Measurements from ENCODE around the gene SMARCD2. TPM values are rescaled to one million over a fixed set of nuclear protein-coding genes. Genes with fewer than 3 reads are reported as not detected.
"Not testable (repeated sequence)": the region's sequence is repeated elsewhere in the genome, so short reads cannot be mapped to it uniquely, and the experiment has no call there.

Gene SMARCD2
- 48.8 and 58.3 TPM in 2 replicates for polyA plus RNA-seq (2011; rRNA removed)
- 63.7 and 93.2 TPM in 2 replicates for polyA minus RNA-seq (2011; rRNA and poly(A)+ RNA removed)

DNA sequence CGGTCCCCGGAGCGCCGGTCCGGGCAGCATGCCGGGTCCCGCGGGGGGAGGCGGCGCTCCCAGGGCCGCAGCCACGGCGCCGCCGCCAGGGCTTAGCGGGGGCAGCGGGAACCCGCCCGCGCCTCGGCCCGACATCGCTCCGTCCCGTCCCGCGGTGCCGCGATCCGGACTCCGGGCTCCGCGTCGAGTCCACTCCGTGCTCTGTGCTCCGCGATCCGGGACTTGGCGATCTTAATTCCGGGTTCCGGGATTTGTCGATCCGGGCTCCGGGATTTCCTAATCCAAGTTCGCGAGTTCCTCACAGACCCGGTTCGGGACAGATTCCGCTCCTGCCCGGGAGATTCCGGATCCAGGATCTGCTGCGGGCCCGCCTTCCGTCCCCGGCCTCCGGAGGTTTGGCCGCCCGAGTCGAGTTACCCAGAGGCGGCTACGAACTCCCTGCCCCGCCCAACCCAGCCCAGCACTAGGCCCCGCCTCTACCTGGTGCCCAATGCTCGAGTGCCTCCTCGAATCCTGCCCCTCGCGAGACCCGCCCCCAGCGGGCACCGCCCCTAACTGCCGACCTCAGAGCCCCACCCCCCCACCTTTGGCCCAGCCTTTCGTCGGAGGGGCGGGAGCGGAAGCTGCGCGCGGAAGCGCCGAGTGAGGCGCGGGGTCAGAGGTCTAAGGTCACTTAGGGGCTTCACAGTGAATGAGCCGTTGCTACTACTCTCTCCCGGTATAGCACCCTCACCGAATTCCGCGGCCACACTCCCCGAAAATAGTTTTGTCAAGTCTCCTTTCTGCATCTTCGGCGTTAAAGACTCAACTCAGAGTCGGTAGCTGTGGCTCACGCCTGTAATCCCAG is at the start of gene SMARCD2:
TSS of gene SMARCD2 (minus strand) at position 146 of the 847 bp plus-strand sequence. CDS start at position 135, 11 bp downstream.
- Histone ChIP-seq H3K9me3 (ENCODE audit: control insufficient read depth, insufficient read depth, low read length) (no peaks in the 10 kb centered on the region; the same call in 1 of the 2 replicates), H3K27ac (ENCODE audit: low read depth, low read length) (peak within 1 kb of the TSS; percentile 77), H3K27me3 (ENCODE audit: control insufficient read depth, insufficient read depth, low read length) (no peaks in the 10 kb centered on the region), H3K4me3 (ENCODE audit: low read depth, low read length) (peak within 1 kb of the TSS; percentile 88)
- ChIA-PET CTCF (interaction anchor here (0.7 kb wide), 1 partner anchor 8 kb away, joined by 3 read pairs; no protein-coding TSS in a partner anchor), POLR2A (interaction anchor here (0.6 to 1.7 kb wide), 8 partner anchors 16 to 663 kb away, joined by 3 to 12 read pairs (median 4); partner anchors contain the start of genes CCDC47 and DDX42)
- peak; percentile 99 for DNase-seq (ENCODE audit: low read depth, low spot score)
- TF ChIP-seq, protein P1, sequence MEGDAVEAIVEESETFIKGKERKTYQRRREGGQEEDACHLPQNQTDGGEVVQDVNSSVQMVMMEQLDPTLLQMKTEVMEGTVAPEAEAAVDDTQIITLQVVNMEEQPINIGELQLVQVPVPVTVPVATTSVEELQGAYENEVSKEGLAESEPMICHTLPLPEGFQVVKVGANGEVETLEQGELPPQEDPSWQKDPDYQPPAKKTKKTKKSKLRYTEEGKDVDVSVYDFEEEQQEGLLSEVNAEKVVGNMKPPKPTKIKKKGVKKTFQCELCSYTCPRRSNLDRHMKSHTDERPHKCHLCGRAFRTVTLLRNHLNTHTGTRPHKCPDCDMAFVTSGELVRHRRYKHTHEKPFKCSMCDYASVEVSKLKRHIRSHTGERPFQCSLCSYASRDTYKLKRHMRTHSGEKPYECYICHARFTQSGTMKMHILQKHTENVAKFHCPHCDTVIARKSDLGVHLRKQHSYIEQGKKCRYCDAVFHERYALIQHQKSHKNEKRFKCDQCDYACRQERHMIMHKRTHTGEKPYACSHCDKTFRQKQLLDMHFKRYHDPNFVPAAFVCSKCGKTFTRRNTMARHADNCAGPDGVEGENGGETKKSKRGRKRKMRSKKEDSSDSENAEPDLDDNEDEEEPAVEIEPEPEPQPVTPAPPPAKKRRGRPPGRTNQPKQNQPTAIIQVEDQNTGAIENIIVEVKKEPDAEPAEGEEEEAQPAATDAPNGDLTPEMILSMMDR (IDR thresholded peaks at IDR 0.05; ENCODE audit: low read depth, low read length): no peak

DNA sequence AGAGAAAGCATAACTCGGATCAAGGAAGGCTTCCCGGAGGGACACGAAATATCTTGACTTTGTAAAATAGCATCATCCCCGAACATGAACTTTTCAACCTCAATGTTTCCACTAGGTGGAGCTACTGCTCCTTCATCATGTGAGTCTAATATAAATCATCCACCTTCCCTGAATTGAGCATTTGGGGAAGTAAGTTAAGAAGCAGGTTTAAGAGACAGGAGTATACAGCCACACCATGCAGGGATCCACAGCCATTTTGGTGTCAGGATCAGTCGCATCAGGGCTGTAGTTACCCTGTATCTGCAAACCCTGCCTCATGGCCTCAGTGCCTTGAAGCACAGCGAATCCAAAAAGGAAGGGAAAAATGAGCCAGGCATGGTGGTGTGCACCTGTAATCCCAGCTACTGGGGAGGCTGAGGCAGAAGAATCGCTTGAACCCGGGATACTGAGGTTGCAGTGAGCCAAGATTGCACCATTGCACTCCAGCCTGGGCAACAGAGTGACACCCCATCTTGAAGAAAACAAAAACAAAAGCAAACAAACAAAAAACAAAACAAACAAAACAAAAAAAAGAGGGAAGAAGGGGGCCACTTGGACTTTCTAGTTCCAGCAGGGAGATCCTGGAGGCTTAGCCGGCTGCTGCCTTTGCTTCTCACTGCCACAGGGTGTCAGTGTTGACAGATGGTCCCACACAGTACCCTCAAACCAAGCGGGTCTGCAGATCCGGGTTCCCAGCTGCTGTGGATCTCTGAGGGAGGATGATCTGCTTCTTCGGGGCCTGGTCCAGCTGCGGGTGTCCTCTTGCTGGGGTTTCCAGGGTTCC is 46.8 kb upstream of the SMARCD2 start:
- DNase-seq (ENCODE audit: low read depth, low spot score); H3K9me3 ChIP-seq (ENCODE audit: control insufficient read depth, insufficient read depth, low read length); POLR2A ChIA-PET; H3K4me3 ChIP-seq (ENCODE audit: low read depth, low read length); H3K27ac ChIP-seq (ENCODE audit: low read depth, low read length): not testable (repeated sequence)
- H3K27me3 ChIP-seq (ENCODE audit: control insufficient read depth, insufficient read depth, low read length): peaks cover 13% of the 10 kb centered on the region
- CTCF ChIA-PET: interaction anchor here (0.6 to 1.9 kb wide), 9 partner anchors 13 to 508 kb away, joined by 3 to 8 read pairs (median 5); no protein-coding TSS in a partner anchor
- TF ChIP-seq, protein P1 (IDR thresholded peaks at IDR 0.05; ENCODE audit: low read depth, low read length): peak; percentile 48

DNA sequence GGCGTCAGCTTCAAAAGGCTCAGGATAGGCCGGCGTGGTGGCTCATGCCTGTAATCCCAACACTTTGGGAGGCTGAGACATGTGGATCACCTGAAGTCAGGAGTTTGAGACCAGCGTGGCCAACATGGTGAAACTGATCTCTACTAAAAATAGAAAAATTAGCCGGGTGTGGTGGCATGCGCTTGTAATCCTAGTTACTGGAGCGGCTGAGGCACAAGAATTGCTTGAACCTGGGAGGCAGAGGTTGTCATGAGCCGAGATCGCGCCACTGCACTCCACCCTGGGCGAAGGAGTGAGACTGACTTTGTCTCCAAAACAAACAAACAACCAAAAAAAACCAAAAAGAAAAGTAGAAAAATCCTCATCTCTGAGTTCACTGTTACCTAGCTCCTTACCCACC is 42.6 kb upstream of the SMARCD2 start:
- H3K27ac ChIP-seq (ENCODE audit: low read depth, low read length); H3K27me3 ChIP-seq (ENCODE audit: control insufficient read depth, insufficient read depth, low read length); CTCF ChIA-PET; POLR2A ChIA-PET; H3K9me3 ChIP-seq (ENCODE audit: control insufficient read depth, insufficient read depth, low read length); H3K4me3 ChIP-seq (ENCODE audit: low read depth, low read length); DNase-seq (ENCODE audit: low read depth, low spot score): not testable (repeated sequence)

DNA sequence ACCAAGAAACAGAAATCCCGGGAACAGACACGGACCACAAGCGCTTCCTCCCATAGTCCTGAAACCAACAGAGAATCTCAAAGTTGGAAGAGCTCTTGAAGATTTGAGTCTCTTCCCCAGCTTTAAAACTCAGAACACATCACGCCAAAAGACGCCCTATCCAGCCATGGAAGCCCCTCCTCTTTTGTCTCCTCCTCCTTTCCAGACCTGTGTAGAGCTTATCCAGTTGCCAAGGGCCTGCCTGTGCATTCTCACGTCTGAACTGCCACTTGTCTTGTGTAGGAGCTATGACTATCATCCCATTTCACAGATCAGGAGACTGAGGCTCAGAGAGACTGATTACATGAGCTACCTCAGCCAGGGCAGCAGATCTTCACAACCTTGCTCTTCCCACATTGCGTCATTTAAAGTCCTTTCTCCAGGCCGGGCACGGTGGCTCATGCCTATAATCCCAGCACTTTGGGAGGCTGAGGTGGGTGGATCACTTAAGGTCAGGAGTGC is 40.2 kb upstream of the SMARCD2 start:
- ChIA-PET POLR2A (interaction anchor here (0.6 kb wide), 1 partner anchor 48 kb away, joined by 3 read pairs; no protein-coding TSS in a partner anchor), CTCF (interaction anchor here (1.4 kb wide), 1 partner anchor 17 kb away, joined by 3 read pairs; no protein-coding TSS in a partner anchor)
- H3K4me3 ChIP-seq (ENCODE audit: low read depth, low read length): not testable (repeated sequence)

DNA sequence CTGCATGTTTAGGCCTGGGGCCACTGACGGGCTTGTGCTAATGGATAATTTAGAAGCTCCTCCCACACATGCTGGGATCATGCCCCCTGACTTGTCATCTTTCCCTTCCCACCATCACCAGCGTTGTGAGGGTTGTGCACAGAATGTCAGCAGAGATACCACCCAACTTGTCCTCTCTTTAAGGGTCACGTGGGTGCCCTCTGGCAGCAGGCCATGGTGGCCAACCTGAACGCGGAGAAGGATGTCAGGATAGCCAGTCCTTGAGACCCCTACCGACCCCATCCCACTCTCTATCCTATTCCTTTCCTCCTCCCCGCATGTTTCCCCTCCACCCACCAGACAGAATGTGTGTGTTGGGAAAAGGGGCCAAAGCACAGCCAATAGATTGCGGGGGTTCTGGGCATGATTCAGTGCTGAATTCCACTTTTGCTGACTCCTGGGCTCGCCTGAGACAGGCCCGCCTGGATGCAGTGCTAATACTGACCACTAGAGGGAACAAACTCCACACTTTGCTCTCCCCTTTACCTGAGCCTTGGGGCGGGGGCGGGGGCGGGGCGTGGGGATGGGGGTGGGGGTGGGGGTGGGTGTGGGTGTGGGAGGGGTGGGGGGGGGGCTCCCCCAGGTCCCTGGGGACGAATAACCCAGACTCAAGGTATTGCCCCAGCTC is 39.6 kb upstream of the SMARCD2 start, which contains the start of gene GH2:
TSS of gene GH2 (minus strand) at position 10 of the 667 bp plus-strand sequence. CDS start 143 bp downstream, outside the sequence.
- Histone ChIP-seq H3K27me3 (ENCODE audit: control insufficient read depth, insufficient read depth, low read length) (peaks cover 4% of the 10 kb centered on the region), H3K27ac (ENCODE audit: low read depth, low read length) (no peak within 1 kb of the TSS), H3K9me3 (ENCODE audit: control insufficient read depth, insufficient read depth, low read length) (no peaks in the 10 kb centered on the region), H3K4me3 (ENCODE audit: low read depth, low read length) (no peak within 1 kb of the TSS)
- CTCF ChIA-PET: interaction anchor here (1.0 to 1.4 kb wide), 3 partner anchors 13 to 99 kb away, joined by 3 to 6 read pairs (median 3); no protein-coding TSS in a partner anchor
- POLR2A ChIA-PET: no interaction called here
- TF ChIP-seq, protein P1 (IDR thresholded peaks at IDR 0.05; ENCODE audit: low read depth, low read length): peak; percentile 58
- no peak for DNase-seq (ENCODE audit: low read depth, low spot score)

More for the DNA sequence above, 40.2 kb upstream of the SMARCD2 start:
- not testable (repeated sequence) for H3K9me3 ChIP-seq (ENCODE audit: control insufficient read depth, insufficient read depth, low read length); DNase-seq (ENCODE audit: low read depth, low spot score); H3K27ac ChIP-seq (ENCODE audit: low read depth, low read length); H3K27me3 ChIP-seq (ENCODE audit: control insufficient read depth, insufficient read depth, low read length)

DNA sequence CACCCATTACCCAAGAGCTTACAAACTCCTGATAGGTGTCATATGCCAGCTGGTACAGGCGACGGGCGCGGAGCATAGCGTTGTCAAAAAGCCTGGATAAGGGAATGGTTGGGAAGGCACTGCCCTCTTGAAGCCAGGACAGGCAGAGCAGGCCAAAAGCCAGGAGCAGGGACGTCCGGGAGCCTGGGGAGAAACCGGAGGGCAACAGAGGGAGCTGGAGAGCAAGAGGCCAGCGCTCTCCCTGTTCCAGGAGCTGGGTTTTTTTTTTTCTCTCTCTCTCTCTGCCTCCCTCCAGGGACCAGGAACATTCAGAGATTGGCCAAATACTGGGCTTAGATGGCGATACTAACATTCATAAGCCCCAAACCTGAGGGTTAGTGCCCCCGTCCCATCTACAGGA is 38.9 kb upstream of the SMARCD2 start:
- H3K27ac ChIP-seq (ENCODE audit: low read depth, low read length); POLR2A ChIA-PET; H3K9me3 ChIP-seq (ENCODE audit: control insufficient read depth, insufficient read depth, low read length); H3K4me3 ChIP-seq (ENCODE audit: low read depth, low read length); H3K27me3 ChIP-seq (ENCODE audit: control insufficient read depth, insufficient read depth, low read length); DNase-seq (ENCODE audit: low read depth, low spot score): not testable (repeated sequence)
- CTCF ChIA-PET: interaction anchor here (1.0 to 1.4 kb wide), 3 partner anchors 12 to 100 kb away, joined by 3 to 6 read pairs (median 3); no protein-coding TSS in a partner anchor
